GM04504 (cell line): Measurements from ENCODE around the gene PHF12.
"Not testable (repeated sequence)": the region's sequence is repeated elsewhere in the genome, so short reads cannot be mapped to it uniquely, and the experiment has no call there.

ENCODE experiments used
- DNase-seq: peaks from one replicate; pipeline ENCODE4 v3.0.0-alpha.2; 2012; ENCODE audit warnings: low read depth

PHF12 gene

GRCh38 chr17:28901866-28902818 lies 49.2 kb downstream of the PHF12 start:
- DNase-seq: no peak

- DNase-seq: no peak
These were observed 50.2 kb downstream of the PHF12 start for GRCh38 chr17:28900986-28901726.

- no peak for DNase-seq
These were observed 52.0 kb downstream of the PHF12 start for GRCh38 chr17:28899212-28899815.

- no peak for DNase-seq
These were observed 52.8 kb downstream of the PHF12 start for GRCh38 chr17:28898527-28898955.

GRCh38 chr17:28897769-28898526 lies 53.4 kb downstream of the PHF12 start:
- no peak for DNase-seq

- peak; percentile 16 for DNase-seq
These were observed 54.2 kb downstream of the PHF12 start, which contains the start of gene FLOT2 for GRCh38 chr17:28896884-28897768. FLOT2 (minus strand) TSS chr17:28897733; CDS start chr17:28897574, 159 bp downstream.

GRCh38 chr17:28896491-28896883 lies 54.8 kb downstream of the PHF12 start:
- no peak for DNase-seq

GRCh38 chr17:28895794-28896447 lies 55.4 kb downstream of the PHF12 start:
- DNase-seq: no peak

- not testable (repeated sequence) for DNase-seq
These were observed 57.8 kb downstream of the PHF12 start for GRCh38 chr17:28893248-28894183.

GRCh38 chr17:28892024-28892423 lies 59.3 kb downstream of the PHF12 start:
- DNase-seq: no peak

- DNase-seq: no peak
These were observed 60.1 kb downstream of the PHF12 start for GRCh38 chr17:28891201-28891600.

- no peak for DNase-seq
These were observed 61.3 kb downstream of the PHF12 start for GRCh38 chr17:28889996-28890395.

GRCh38 chr17:28888832-28889231 lies 62.5 kb downstream of the PHF12 start:
- no peak for DNase-seq

- no peak for DNase-seq
These were observed 63.3 kb downstream of the PHF12 start for GRCh38 chr17:28887871-28888471.

GRCh38 chr17:28885951-28886350 lies 65.4 kb downstream of the PHF12 start:
- DNase-seq: no peak

GRCh38 chr17:28885363-28885762 lies 66.0 kb downstream of the PHF12 start:
- DNase-seq: no peak

GRCh38 chr17:28883967-28884702 lies 67.2 kb downstream of the PHF12 start:
- DNase-seq: no peak
